DOHH2 (cell line): ENCODE measurements around the gene WDFY2.

ENCODE experiments used
- CTCF ChIP-seq: fragments of 200-600 bp; sonication (generic); IDR thresholded peaks from one replicate; pipeline ENCODE4 v1.5.1; 2014; ENCODE audit warnings: antibody characterized with exemption, mild to moderate bottlenecking, low read depth, low read length; ENCODE audit not compliant: poor library complexity, severe bottlenecking
- EZH2phosphoT487 ChIP-seq: fragments of 200-600 bp; sonication (generic); IDR thresholded peaks from 2 replicates; pipeline ENCODE4 v1.6.1; 2017; ENCODE audit warnings: borderline replicate concordance, mild to moderate bottlenecking, antibody characterized with exemption, low read length, moderate library complexity, mixed read lengths

- TF ChIP-seq CTCF (no peak), EZH2phosphoT487 (no peak)
Observed at GRCh38 chr13:51612867-51613266, 28.6 kb downstream of the WDFY2 start.
